Lower leg skin (tissue), 3 donors: ENCODE results near the gene DOK7.

Source experiments
- CTCF ChIP-seq, 3 donors: fragments of 450-650 bp; IDR thresholded peaks; one replicate each; pipeline ENCODE4 v1.5.1; 2016; ENCODE audit warnings: antibody characterized with exemption in 3 of 3, mild to moderate bottlenecking in 3 of 3, moderate library complexity in 2 of 3
- POLR2A ChIP-seq, 2 donors: fragments of 450-650 bp; IDR thresholded peaks; one replicate each; pipeline ENCODE4 v1.6.1; 2016 to 2017; ENCODE audit warnings: antibody characterized with exemption in 2 of 2, mild to moderate bottlenecking in 1 of 2, moderate library complexity in 1 of 2

- no peak for TF ChIP-seq CTCF (IDR thresholded peaks at IDR 0.05)
- no peak for TF ChIP-seq POLR2A (IDR thresholded peaks at IDR 0.05)
Measured at GRCh38 chr4:3440011-3440410, 23.1 kb upstream of the DOK7 start.
